DND-41 (cell line): ENCODE measurements around the gene GFAP.

Experiments
- ATAC-seq: fragments of 200-7000 bp; cut with Tn5 transposase; 3 replicates; pipeline ENCODE4 v1.9.1; 2021; ENCODE audit warnings: low read depth; ENCODE audit not compliant: insufficient read depth
- DNase-seq: peaks from one replicate; pipeline ENCODE4 v3.0.0-alpha.2; 2020
- H2AFZ ChIP-seq: 2 replicates; pipeline ENCODE4 v1.6.0; 2012; ENCODE audit warnings: low read depth, low read length
- H3K27ac ChIP-seq: 2 replicates; pipeline ENCODE4 v1.5.1; 2012; ENCODE audit warnings: low read length, inconsistent platforms
- H3K27me3 ChIP-seq: fragments of 200-600 bp; sonication (generic); 2 replicates; pipeline ENCODE4 v1.6.0; 2012; ENCODE audit warnings: low read length, mild to moderate bottlenecking, inconsistent platforms; ENCODE audit not compliant: insufficient read depth, poor library complexity
- H3K36me3 ChIP-seq: 2 replicates; pipeline ENCODE4 v1.5.1; 2012; ENCODE audit warnings: low read length, inconsistent platforms; ENCODE audit not compliant: insufficient read depth
- H3K4me1 ChIP-seq: 2 replicates; pipeline ENCODE4 v1.5.1; 2012; ENCODE audit warnings: mild to moderate bottlenecking, low read length; ENCODE audit not compliant: insufficient read depth
- H3K4me2 ChIP-seq: 2 replicates; pipeline ENCODE4 v1.6.0; 2012; ENCODE audit warnings: mild to moderate bottlenecking, moderate library complexity, low read length, inconsistent platforms; ENCODE audit not compliant: insufficient read depth
- H3K4me3 ChIP-seq, 2 experiments: fragments of 200-600 bp in 1 of 2; shearing (Covaris generic) in 1 of 2; 2 replicates each; pipeline ENCODE4 v1.5.1; 2012 to 2016; ENCODE audit warnings: inconsistent platforms in 2 of 2, low read length in 2 of 2, mild to moderate bottlenecking in 2 of 2, low read depth in 1 of 2, moderate library complexity in 1 of 2
- H3K79me2 ChIP-seq: 2 replicates; pipeline ENCODE4 v1.6.0; 2012; ENCODE audit warnings: low read length, inconsistent platforms; ENCODE audit not compliant: insufficient read depth
- H3K9ac ChIP-seq: 2 replicates; pipeline ENCODE4 v1.6.0; 2012; ENCODE audit warnings: low read depth, mild to moderate bottlenecking, inconsistent platforms, low read length, moderate library complexity
- H3K9me3 ChIP-seq: 2 replicates; pipeline ENCODE4 v1.5.1; 2012; ENCODE audit warnings: low read length, moderate library complexity, mild to moderate bottlenecking, inconsistent platforms; ENCODE audit not compliant: insufficient read depth, severe bottlenecking
- H4K20me1 ChIP-seq: 2 replicates; pipeline ENCODE4 v1.6.0; 2012; ENCODE audit warnings: low read length; ENCODE audit not compliant: insufficient read depth
- EZH2 ChIP-seq: IDR thresholded peaks from 3 replicates; pipeline ENCODE4 v1.6.1; 2012; ENCODE audit warnings: borderline replicate concordance, low read depth, mild to moderate bottlenecking, moderate library complexity, low read length, inconsistent platforms; ENCODE audit not compliant: severe bottlenecking
- TF ChIP-seq, protein P1 (sequence below): IDR thresholded peaks from 2 replicates; pipeline ENCODE4 v1.5.1; 2012; ENCODE audit warnings: borderline replicate concordance, low read length, moderate library complexity, mild to moderate bottlenecking; ENCODE audit not compliant: poor library complexity, severe bottlenecking; ENCODE audit errors: extremely low read depth

Gene GFAP

GRCh38 chr17:44919411-44919810 is 4.1 kb upstream of the GFAP start:
- Histone ChIP-seq H2AFZ (no peak overlapping the region), H3K4me2 (no peak overlapping the region), H3K27me3 (peaks cover 8% of the 10 kb centered on the region), H3K4me3 (no peak overlapping the region), H3K9me3 (no peaks in the 10 kb centered on the region), H3K79me2 (no peaks in the 10 kb centered on the region), H3K9ac (no peak overlapping the region), H4K20me1 (no peaks in the 10 kb centered on the region; the same call in none of the 2 replicates), H3K27ac (no peak overlapping the region), H3K36me3 (no peaks in the 10 kb centered on the region), H3K4me1 (no peaks in the 10 kb centered on the region)
- DNase-seq = no peak
- no peak for ATAC-seq
- TF ChIP-seq, protein P1, sequence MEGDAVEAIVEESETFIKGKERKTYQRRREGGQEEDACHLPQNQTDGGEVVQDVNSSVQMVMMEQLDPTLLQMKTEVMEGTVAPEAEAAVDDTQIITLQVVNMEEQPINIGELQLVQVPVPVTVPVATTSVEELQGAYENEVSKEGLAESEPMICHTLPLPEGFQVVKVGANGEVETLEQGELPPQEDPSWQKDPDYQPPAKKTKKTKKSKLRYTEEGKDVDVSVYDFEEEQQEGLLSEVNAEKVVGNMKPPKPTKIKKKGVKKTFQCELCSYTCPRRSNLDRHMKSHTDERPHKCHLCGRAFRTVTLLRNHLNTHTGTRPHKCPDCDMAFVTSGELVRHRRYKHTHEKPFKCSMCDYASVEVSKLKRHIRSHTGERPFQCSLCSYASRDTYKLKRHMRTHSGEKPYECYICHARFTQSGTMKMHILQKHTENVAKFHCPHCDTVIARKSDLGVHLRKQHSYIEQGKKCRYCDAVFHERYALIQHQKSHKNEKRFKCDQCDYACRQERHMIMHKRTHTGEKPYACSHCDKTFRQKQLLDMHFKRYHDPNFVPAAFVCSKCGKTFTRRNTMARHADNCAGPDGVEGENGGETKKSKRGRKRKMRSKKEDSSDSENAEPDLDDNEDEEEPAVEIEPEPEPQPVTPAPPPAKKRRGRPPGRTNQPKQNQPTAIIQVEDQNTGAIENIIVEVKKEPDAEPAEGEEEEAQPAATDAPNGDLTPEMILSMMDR = no peak
- no peak for TF ChIP-seq EZH2

DNA sequence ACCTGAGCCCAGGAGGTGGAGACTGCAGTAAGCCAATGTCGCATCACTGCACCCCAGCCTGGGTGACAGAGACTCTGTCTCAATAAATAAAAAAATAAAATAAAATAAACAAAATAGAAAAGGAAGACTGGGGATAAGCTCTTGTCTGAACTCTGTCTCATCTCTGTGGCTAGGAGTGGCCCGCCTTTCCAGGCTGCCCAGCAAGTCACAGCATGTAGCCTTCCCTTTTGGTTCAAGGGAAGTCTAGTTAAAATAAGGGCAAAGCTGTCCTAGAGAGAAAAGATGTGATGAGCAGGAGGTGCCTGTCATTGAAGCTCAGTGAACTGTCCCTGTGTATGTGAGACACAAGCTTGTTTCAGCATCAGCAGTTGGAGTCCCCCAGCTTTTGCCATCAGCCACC is 2.7 kb upstream of the GFAP start:
- DNase-seq = no peak
- H3K4me1 ChIP-seq = no peaks in the 10 kb centered on the region
- no peak overlapping the region for H3K27ac ChIP-seq

DNA sequence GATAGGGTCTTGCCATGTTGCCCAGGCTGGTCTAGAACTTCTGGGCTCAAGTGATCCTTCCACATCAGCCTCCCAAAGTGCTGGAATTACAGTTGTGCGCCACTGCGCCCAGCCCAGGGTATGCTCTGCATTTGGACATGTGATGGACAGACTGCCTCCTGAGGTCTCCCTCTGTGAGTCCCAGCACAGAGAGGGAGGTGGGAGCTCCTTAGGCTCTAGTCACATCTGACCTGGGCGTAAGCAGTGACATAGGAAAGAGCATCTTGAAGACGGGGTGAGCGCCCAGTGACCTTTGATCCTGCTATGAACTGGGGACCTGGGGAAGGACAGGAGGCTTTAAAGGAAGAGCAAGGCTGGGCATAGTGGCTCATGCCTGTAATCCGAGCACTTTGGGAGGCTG is 2.2 kb upstream of the GFAP start:
- no peaks in the 10 kb centered on the region for H3K9me3 ChIP-seq
- no peak for ATAC-seq
- H3K4me2 ChIP-seq = no peak overlapping the region
- no peaks in the 10 kb centered on the region for H3K4me1 ChIP-seq
- no peaks in the 10 kb centered on the region for H3K79me2 ChIP-seq
- DNase-seq = no peak
- H3K9ac ChIP-seq = no peak overlapping the region
- TF ChIP-seq, protein P1 = no peak
- TF ChIP-seq EZH2 = no peak
- no peak overlapping the region for H2AFZ ChIP-seq
- H3K36me3 ChIP-seq = no peaks in the 10 kb centered on the region
- H3K4me3 ChIP-seq = no peak overlapping the region
- no peaks in the 10 kb centered on the region; the same call in none of the 2 replicates for H4K20me1 ChIP-seq
- peaks cover 10% of the 10 kb centered on the region for H3K27me3 ChIP-seq
- no peak overlapping the region for H3K27ac ChIP-seq

More for the DNA sequence above, 2.7 kb upstream of the GFAP start:
- Histone ChIP-seq H2AFZ (no peak overlapping the region), H3K79me2 (no peaks in the 10 kb centered on the region), H4K20me1 (no peaks in the 10 kb centered on the region; the same call in none of the 2 replicates), H3K27me3 (peaks cover 10% of the 10 kb centered on the region), H3K36me3 (no peaks in the 10 kb centered on the region), H3K9me3 (no peaks in the 10 kb centered on the region), H3K4me2 (no peak overlapping the region), H3K9ac (no peak overlapping the region), H3K4me3 (no peak overlapping the region)
- TF ChIP-seq, protein P1 = no peak
- no peak for TF ChIP-seq EZH2
- ATAC-seq = no peak

GRCh38 chr17:44916781-44917241 is 1.5 kb upstream of the GFAP start:
- Histone ChIP-seq H3K4me3 (no peak overlapping the region), H2AFZ (no peak overlapping the region), H3K27ac (no peak overlapping the region), H3K9me3 (no peaks in the 10 kb centered on the region), H3K4me1 (no peaks in the 10 kb centered on the region), H3K9ac (no peak overlapping the region), H3K27me3 (peaks cover 10% of the 10 kb centered on the region), H3K4me2 (no peak overlapping the region), H3K79me2 (no peaks in the 10 kb centered on the region), H3K36me3 (no peaks in the 10 kb centered on the region), H4K20me1 (no peaks in the 10 kb centered on the region; the same call in none of the 2 replicates)
- ATAC-seq (no peak), DNase-seq (no peak)
- TF ChIP-seq, protein P1 = peak; percentile 14
- TF ChIP-seq EZH2 = no peak
